ENCODE measurements around the gene SYNE1.

- TF ChIP-seq CTCF (IDR thresholded peaks at IDR 0.05; ENCODE audit: insufficient read depth, low read length) (no peak), POLR2AphosphoS5 (IDR thresholded peaks at IDR 0.05; ENCODE audit: low read depth) (no peak), REST (IDR thresholded peaks at IDR 0.05; ENCODE audit: insufficient replicate concordance, low read depth) (no peak), SPI1 (IDR thresholded peaks at IDR 0.05; ENCODE audit: borderline replicate concordance, low read depth) (no peak), GABPA (IDR thresholded peaks at IDR 0.05; ENCODE audit: low read depth) (no peak)
Observed at GRCh38 chr6:152221806-152222628, 415.1 kb downstream of the SYNE1 start.

Measured in HL-60 (cell line).